NCI-H2227 treated with DMSO at 0.1 percent for 48 hours (cell line): ENCODE results near the gene IL9R.
"Not testable (repeated sequence)": the region's sequence is repeated elsewhere in the genome, so short reads cannot be mapped to it uniquely, and the experiment has no call there.

Source experiments
- DNase-seq: peaks from one replicate; lab custom pipeline; 2025; lab: John Stamatoyannopoulos, UW

IL9R gene

GRCh38 chrX:156030474-156030873, 33.0 kb downstream of the IL9R start:
- DNase-seq: not testable (repeated sequence)
